CD8-positive, alpha-beta memory T cell (primary cell): ENCODE results near the gene ARMC2. TPM values are rescaled to one million over a fixed set of nuclear protein-coding genes. Genes with fewer than 3 reads are reported as not detected.
"Not testable (repeated sequence)": the region's sequence is repeated elsewhere in the genome, so short reads cannot be mapped to it uniquely, and the experiment has no call there.

Experiments used
- CTCF ChIA-PET: fragments of 350-600 bp; sonication (Branson Sonifier 250); formaldehyde crosslinking; loops from one replicate; lab custom pipeline; 2021; ENCODE audit warnings: antibody characterized with exemption; lab: Charles Lee
- POLR2A ChIA-PET: fragments of 350-600 bp; sonication (Branson Sonifier 250); formaldehyde crosslinking; loops from one replicate; lab custom pipeline; 2021; ENCODE audit warnings: antibody characterized with exemption; lab: Charles Lee
- DNase-seq, 5 donors: peaks; one replicate each; pipeline versions ENCODE4 v3.0.0 to v3.0.0-alpha.2; 2020 to 2022; ENCODE audit warnings: mixed read lengths in 1 of 5
- H3K27ac ChIP-seq: one replicate; pipeline ENCODE4 v1.7.0; 2013; ENCODE audit warnings: low read depth, mild to moderate bottlenecking, low read length, moderate library complexity
- H3K27me3 ChIP-seq: 2 replicates; pipeline ENCODE4 v1.7.0; 2013; ENCODE audit warnings: low read length, mild to moderate bottlenecking; ENCODE audit not compliant: insufficient read depth, poor library complexity, severe bottlenecking
- H3K36me3 ChIP-seq: 2 replicates; pipeline ENCODE4 v1.7.0; 2013; ENCODE audit warnings: mild to moderate bottlenecking, low read length, moderate library complexity; ENCODE audit not compliant: insufficient read depth
- H3K4me1 ChIP-seq: 2 replicates; pipeline ENCODE4 v1.7.0; 2013; ENCODE audit warnings: mild to moderate bottlenecking, low read length, moderate library complexity; ENCODE audit not compliant: insufficient read depth
- H3K4me3 ChIP-seq: 2 replicates; pipeline ENCODE4 v1.7.0; 2013; ENCODE audit warnings: mild to moderate bottlenecking, low read length
- H3K9me3 ChIP-seq: 2 replicates; pipeline ENCODE4 v1.7.0; 2013; ENCODE audit warnings: mild to moderate bottlenecking, low read length
- H3K27ac Mint-ChIP-seq, 8 donors: one replicate each; pipeline ENCODE4 v1.8.0; 2020 to 2021; ENCODE audit warnings: mixed read lengths in 8 of 8, mild to moderate bottlenecking in 6 of 8, inconsistent platforms in 3 of 8, moderate library complexity in 3 of 8
- H3K27me3 Mint-ChIP-seq, 2 donors: one replicate each; pipeline ENCODE4 v1.8.0; 2020 to 2021; ENCODE audit warnings: mixed read lengths in 2 of 2, mild to moderate bottlenecking in 1 of 2, moderate library complexity in 1 of 2
- H3K36me3 Mint-ChIP-seq, 3 donors: one replicate each; pipeline ENCODE4 v1.8.0; 2020 to 2021; ENCODE audit warnings: mixed read lengths in 3 of 3, inconsistent platforms in 1 of 3, mild to moderate bottlenecking in 1 of 3
- H3K4me1 Mint-ChIP-seq, 3 donors: one replicate each; pipeline ENCODE4 v1.8.0; 2020 to 2021; ENCODE audit warnings: mixed read lengths in 3 of 3, inconsistent platforms in 1 of 3, mild to moderate bottlenecking in 1 of 3
- H3K4me3 Mint-ChIP-seq, 7 donors: one replicate each; pipeline ENCODE4 v1.8.0; 2020 to 2021; ENCODE audit warnings: mixed read lengths in 7 of 7, mild to moderate bottlenecking in 6 of 7, moderate library complexity in 4 of 7, inconsistent platforms in 2 of 7
- H3K9me3 Mint-ChIP-seq, 5 donors: one replicate each; pipeline ENCODE4 v1.8.0; 2020 to 2022; ENCODE audit warnings: mixed read lengths in 5 of 5, mild to moderate bottlenecking in 3 of 5, moderate library complexity in 2 of 5, inconsistent platforms in 1 of 5
- polyA plus RNA-seq: library from polyadenylated mRNA; unstranded; fragments of 300-500 nt; fragmentation: Illumina TruSeq; gene quantifications from one replicate; pipeline ENCODE4 v1.2.3, GENCODE V29; 2021
- total RNA-seq, 2 experiments: library from RNA; stranded (reverse); gene quantifications; one replicate each; pipeline ENCODE4 v1.2.3, GENCODE V29; 2021

Gene ARMC2
- total and polyA plus RNA-seq, 3 experiments from 2014 or later: 6.1 to 6.7 (median 6.2) TPM

DNA sequence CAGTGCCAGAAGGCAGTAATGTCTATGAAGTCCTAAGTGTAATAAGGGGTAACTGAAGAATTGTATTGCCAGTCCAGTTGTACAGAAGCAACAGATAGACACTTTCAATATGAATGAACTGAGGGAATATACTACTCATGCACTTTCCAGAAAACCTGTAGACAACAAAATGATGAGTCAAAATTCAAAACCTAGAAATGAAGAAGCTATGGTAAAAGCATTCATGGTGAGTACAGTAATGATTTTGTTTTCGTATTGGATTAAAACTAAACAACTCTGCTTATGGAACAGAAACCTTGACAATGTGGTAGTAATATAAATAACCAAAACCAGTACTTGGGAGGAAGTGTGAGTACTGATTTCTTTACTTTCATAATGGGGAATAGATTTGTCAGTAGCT is 35.0 kb downstream of the ARMC2 start:
- no peak overlapping the region for H3K27ac ChIP-seq
- H3K27ac Mint-ChIP-seq: no peak overlapping the region
- H3K36me3 ChIP-seq: peaks cover 5% of the 10 kb centered on the region
- no peak for DNase-seq
- H3K4me1 ChIP-seq: no peaks in the 10 kb centered on the region
- H3K4me3 ChIP-seq: no peak overlapping the region
- POLR2A ChIA-PET: interaction anchor here (0.7 kb wide), 1 partner anchor 1622 kb away, joined by 3 read pairs; no protein-coding TSS in a partner anchor
- peaks cover 7 to 23% (median 18%) of the 10 kb centered on the region in 3 donors for H3K4me1 Mint-ChIP-seq
- H3K27me3 ChIP-seq: no peaks in the 10 kb centered on the region
- peaks cover 17 to 42% (median 30%) of the 10 kb centered on the region in 3 donors for H3K36me3 Mint-ChIP-seq
- H3K4me3 Mint-ChIP-seq: no peak overlapping the region
- peaks cover 0 to 9% (median 3%) of the 10 kb centered on the region in 5 donors for H3K9me3 Mint-ChIP-seq
- H3K9me3 ChIP-seq: peaks cover 4% of the 10 kb centered on the region
- no peaks in the 10 kb centered on the region for H3K27me3 Mint-ChIP-seq
- CTCF ChIA-PET: interaction anchor here (2.6 kb wide), 1 partner anchor 11 kb away, joined by 13 read pairs; no protein-coding TSS in a partner anchor

DNA sequence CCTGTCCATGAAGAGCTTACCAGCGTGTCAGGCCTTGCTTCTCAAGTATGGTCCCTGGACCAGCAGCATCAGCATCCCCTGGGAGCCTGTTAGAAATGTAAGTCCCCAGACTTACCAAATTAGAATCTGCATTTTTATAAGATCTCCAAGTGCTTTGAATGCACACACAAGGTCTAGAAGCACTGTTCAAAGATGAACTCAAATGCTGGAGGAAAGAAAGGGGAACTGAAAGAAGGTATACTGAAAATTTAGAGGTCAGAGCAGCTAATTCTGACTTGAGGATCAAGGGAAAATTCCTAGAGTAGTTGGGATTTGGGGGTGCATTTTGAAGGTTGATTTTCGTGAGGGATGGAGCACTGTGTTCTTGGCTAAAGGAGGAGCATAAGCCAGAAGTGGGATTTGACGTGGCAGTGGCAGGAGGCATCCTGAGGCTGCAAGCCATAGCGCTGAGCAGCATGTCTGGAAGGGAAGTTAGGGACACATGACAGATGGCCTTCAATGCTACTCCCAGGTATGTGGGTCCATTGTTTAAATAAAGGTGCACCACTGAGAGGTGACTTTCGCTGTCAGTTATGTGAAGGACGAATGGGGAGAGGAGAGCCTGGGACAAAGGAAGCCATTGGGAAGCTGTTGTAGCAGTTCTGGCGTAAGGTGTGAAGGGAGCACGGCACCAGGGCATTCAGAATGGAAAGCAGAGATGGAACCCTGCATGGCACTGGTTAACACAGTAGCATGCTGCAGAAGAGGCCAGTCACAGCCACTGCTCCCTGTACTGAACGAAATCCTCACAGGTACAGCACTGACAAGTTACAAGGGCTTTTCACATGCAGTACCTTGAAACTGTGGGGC is 36.2 kb downstream of the ARMC2 start:
- H3K4me1 Mint-ChIP-seq: peaks cover 7 to 24% (median 18%) of the 10 kb centered on the region in 3 donors

DNA sequence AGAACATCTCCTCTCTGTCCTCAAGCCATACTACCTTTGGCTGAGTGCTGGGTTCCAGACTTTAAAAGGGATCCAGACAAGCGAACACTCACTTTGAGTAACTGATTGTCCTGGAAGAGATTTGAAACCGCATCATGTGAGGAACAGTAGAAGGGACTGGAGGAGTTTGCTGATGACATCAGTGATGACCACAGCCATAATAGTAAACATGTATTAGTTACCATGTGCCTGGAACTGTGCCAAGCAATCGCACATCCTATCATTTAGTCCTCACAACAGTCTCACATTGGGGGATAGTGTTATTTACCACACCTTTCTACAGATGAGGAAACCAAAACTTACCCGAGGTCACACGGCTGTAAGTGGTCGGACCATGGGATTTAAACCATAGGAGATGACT is 39.8 kb downstream of the ARMC2 start:
- ChIA-PET POLR2A (no interaction called here), CTCF (no interaction called here)
- Mint-ChIP-seq H3K36me3 (peaks cover 3 to 8% (median 5%) of the 10 kb centered on the region in 3 donors), H3K4me3 (no peak overlapping the region), H3K27me3 (no peaks in the 10 kb centered on the region), H3K9me3 (peaks cover 0 to 1% (median under 1%) of the 10 kb centered on the region in 5 donors), H3K27ac (no peak overlapping the region), H3K4me1 (peaks cover 2 to 11% (median 4%) of the 10 kb centered on the region in 3 donors)
- no peaks in the 10 kb centered on the region for H3K36me3 ChIP-seq
- no peaks in the 10 kb centered on the region for H3K27me3 ChIP-seq
- H3K4me3 ChIP-seq: no peak overlapping the region
- no peak for DNase-seq
- no peaks in the 10 kb centered on the region for H3K4me1 ChIP-seq
- no peak overlapping the region for H3K27ac ChIP-seq
- H3K9me3 ChIP-seq: no peaks in the 10 kb centered on the region

More for the DNA sequence above, 36.2 kb downstream of the ARMC2 start:
- ChIA-PET POLR2A (no interaction called here), CTCF (interaction anchor here (0.6 to 1.0 kb wide), 2 partner anchors 9 to 1172 kb away, joined by 4 to 5 read pairs; no protein-coding TSS in a partner anchor)
- Histone ChIP-seq H3K27ac (no peak overlapping the region), H3K36me3 (no peaks in the 10 kb centered on the region), H3K9me3 (peaks cover 4% of the 10 kb centered on the region), H3K4me1 (no peaks in the 10 kb centered on the region), H3K4me3 (no peak overlapping the region), H3K27me3 (no peaks in the 10 kb centered on the region)
- DNase-seq: no peak
- peaks cover 0 to 9% (median 3%) of the 10 kb centered on the region in 5 donors for H3K9me3 Mint-ChIP-seq
- H3K4me3 Mint-ChIP-seq: no peak overlapping the region
- H3K36me3 Mint-ChIP-seq: peaks cover 11 to 30% (median 24%) of the 10 kb centered on the region in 3 donors
- H3K27me3 Mint-ChIP-seq: no peaks in the 10 kb centered on the region
- peak overlapping the region in 1 of 8 donors; percentile 48 for H3K27ac Mint-ChIP-seq

DNA sequence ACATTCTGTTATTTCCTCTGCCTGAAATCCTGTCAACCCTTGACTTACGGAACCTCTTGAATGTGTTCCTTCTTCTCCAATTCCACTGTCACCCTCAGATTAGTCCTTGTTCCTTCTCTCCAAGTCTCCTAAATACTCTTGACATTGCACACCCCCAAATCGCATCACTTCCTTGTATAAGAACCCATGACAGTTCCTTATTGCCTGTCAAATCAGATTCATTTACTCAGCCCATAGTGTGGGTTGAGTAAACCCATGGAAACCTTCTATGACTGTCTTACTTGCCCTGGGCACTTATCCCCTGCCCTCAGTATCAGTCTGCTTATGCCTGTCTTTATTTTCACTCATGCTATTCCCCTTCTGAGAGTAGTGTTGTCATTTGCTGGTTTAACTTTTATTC is 40.5 kb downstream of the ARMC2 start:
- ChIA-PET CTCF (no interaction called here), POLR2A (no interaction called here)
- no peaks in the 10 kb centered on the region for H3K4me1 ChIP-seq

DNA sequence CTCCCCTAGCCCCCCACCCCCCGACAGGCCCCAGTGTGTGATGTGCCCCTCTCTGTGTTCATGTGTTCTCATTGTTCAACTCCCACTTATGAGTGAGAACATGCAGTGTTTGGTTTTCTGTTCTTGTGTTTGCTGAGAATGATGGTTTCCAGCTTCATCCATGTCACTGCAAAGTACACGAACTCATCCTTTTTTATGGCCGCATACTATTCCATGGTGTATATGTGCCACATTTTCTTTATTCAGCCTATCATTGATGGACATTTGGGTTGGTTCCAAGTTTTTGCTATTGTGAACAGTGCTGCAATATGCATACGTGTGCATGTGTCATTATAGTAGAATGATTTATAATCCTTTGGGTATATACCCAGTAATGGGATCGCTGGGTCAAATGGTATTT is 42.7 kb downstream of the ARMC2 start:
- CTCF ChIA-PET: interaction anchor here (0.6 to 1.9 kb wide), 3 partner anchors 10 to 349 kb away, joined by 3 to 5 read pairs (median 3); no protein-coding TSS in a partner anchor
- Mint-ChIP-seq H3K4me1 (peaks cover 14 to 29% (median 20%) of the 10 kb centered on the region in 3 donors), H3K27ac (peak overlapping the region in 1 of 8 donors; percentile 20)
- POLR2A ChIA-PET, H3K4me1 ChIP-seq, H3K9me3 ChIP-seq, H3K9me3 Mint-ChIP-seq, H3K27me3 Mint-ChIP-seq, H3K36me3 ChIP-seq, H3K27ac ChIP-seq, H3K27me3 ChIP-seq, H3K4me3 Mint-ChIP-seq, DNase-seq, H3K36me3 Mint-ChIP-seq, H3K4me3 ChIP-seq: not testable (repeated sequence)

More for the DNA sequence above, 40.5 kb downstream of the ARMC2 start:
- Mint-ChIP-seq H3K27me3 (no peaks in the 10 kb centered on the region), H3K9me3 (no peaks in the 10 kb centered on the region), H3K4me3 (no peak overlapping the region), H3K27ac (peak overlapping the region in 1 of 8 donors; percentile 20), H3K4me1 (peaks cover 6 to 15% (median 8%) of the 10 kb centered on the region in 3 donors), H3K36me3 (peaks cover 0 to 5% (median 5%) of the 10 kb centered on the region in 3 donors)
- H3K4me3 ChIP-seq: no peak overlapping the region
- DNase-seq: no peak
- no peak overlapping the region for H3K27ac ChIP-seq
- no peaks in the 10 kb centered on the region for H3K36me3 ChIP-seq
- no peaks in the 10 kb centered on the region for H3K9me3 ChIP-seq
- no peaks in the 10 kb centered on the region for H3K27me3 ChIP-seq

DNA sequence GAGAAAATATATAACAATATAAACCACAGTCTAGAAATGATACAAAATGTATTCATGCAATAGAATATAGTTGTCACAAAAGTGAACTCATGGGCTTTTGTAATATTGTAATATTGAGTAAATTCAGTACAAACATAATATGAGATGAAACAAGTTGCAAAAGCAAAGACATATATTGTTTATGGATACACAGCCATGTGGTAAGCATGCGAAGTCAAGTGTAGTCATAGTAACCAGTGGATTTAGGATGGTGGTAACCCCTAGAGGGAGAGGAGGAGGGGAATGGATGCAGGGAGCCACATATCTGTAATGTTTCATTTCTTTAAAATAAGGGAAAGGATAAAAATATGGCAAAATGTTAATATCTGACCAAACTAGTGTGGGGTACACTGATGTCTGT is 47.3 kb downstream of the ARMC2 start:
- H3K27me3 ChIP-seq: no peaks in the 10 kb centered on the region
- DNase-seq: peak in 1 of 5 donors; percentile 20
- H3K9me3 ChIP-seq: no peaks in the 10 kb centered on the region
- CTCF ChIA-PET: interaction anchor here (1.4 to 4.6 kb wide), 4 partner anchors 10 to 178 kb away, joined by 4 to 37 read pairs (median 9); no protein-coding TSS in a partner anchor
- Mint-ChIP-seq H3K27me3 (no peaks in the 10 kb centered on the region), H3K4me3 (peak overlapping the region; percentile 21 to 88 (median 60)), H3K9me3 (no peaks in the 10 kb centered on the region), H3K4me1 (peaks cover 42 to 71% (median 64%) of the 10 kb centered on the region in 3 donors), H3K36me3 (peaks cover 0 to 6% (median 0%) of the 10 kb centered on the region in 3 donors), H3K27ac (peak overlapping the region in 7 of 8 donors; percentile 83 to 99 (median 91))
- H3K27ac ChIP-seq: peak overlapping the region; percentile 33
- H3K36me3 ChIP-seq: no peaks in the 10 kb centered on the region
- peaks cover 39% of the 10 kb centered on the region for H3K4me1 ChIP-seq
- no peak overlapping the region for H3K4me3 ChIP-seq
- POLR2A ChIA-PET: interaction anchor here (0.6 to 1.5 kb wide), 5 partner anchors 20 to 336 kb away, joined by 3 to 5 read pairs (median 3); partner anchors contain the start of genes CEP57L1 and SESN1

DNA sequence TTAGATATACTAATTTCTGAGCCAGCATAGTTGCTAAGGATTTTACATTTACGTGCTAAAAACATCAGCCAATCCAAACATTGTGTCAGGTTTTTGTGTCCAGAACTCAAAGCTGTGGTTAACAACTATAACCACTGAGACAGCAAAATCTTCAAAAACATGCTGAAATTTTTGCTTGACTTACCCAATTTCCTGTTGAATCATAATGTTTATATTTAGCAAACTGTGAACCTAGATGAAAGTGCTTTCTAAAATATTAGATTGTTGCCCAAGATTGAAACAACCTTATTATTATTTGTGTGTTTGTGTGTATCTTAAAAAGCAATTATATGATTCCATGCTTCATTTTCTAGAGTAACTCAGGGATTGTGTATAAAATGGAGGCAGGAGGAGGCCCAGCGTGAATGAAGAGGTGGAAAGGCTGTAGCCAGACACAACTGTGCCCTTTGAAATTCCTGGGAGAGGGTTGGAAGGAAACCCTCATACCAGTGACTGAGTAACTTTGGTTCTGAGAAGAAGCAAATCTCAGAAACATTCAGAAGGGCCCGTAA is 48.0 kb downstream of the ARMC2 start:
- Histone ChIP-seq H3K9me3 (no peaks in the 10 kb centered on the region), H3K27ac (peak overlapping the region; percentile 33), H3K36me3 (no peaks in the 10 kb centered on the region), H3K4me3 (peak overlapping the region; percentile 20), H3K4me1 (peaks cover 41% of the 10 kb centered on the region), H3K27me3 (no peaks in the 10 kb centered on the region)
- H3K4me3 Mint-ChIP-seq: peak overlapping the region; percentile 25 to 88 (median 83)
- POLR2A ChIA-PET: interaction anchor here (0.7 to 1.5 kb wide), 5 partner anchors 19 to 337 kb away, joined by 3 to 5 read pairs (median 3); partner anchors contain the start of genes ARMC2, CEP57L1 and SESN1
- H3K9me3 Mint-ChIP-seq: no peaks in the 10 kb centered on the region
- peak in 1 of 5 donors; percentile 71 for DNase-seq
- peak overlapping the region; percentile 74 to 99 (median 93) for H3K27ac Mint-ChIP-seq
- H3K36me3 Mint-ChIP-seq: peaks cover 0 to 9% (median 2%) of the 10 kb centered on the region in 3 donors
- H3K4me1 Mint-ChIP-seq: peaks cover 45 to 71% (median 68%) of the 10 kb centered on the region in 3 donors
- CTCF ChIA-PET: interaction anchor here (1.0 to 4.6 kb wide), 4 partner anchors 19 to 338 kb away, joined by 3 to 37 read pairs (median 4); no protein-coding TSS in a partner anchor
- H3K27me3 Mint-ChIP-seq: no peaks in the 10 kb centered on the region
